WERI-Rb-1 (cell line): ENCODE results near the gene FAM193B.

ENCODE experiments used
- DNase-seq: peaks from one replicate; pipeline ENCODE4 v3.0.0-alpha.2; 2020
- H3K27ac ChIP-seq: fragments of 250-450 bp; sonication (Bioruptor Pico); 2 replicates; pipeline ENCODE4 v1.5.1; 2020; ENCODE audit warnings: mild to moderate bottlenecking, moderate library complexity
- H3K27me3 ChIP-seq: fragments of 250-450 bp; sonication (Bioruptor Pico); 2 replicates; pipeline ENCODE4 v1.5.1; 2021; ENCODE audit warnings: mild to moderate bottlenecking, low read depth, moderate library complexity; ENCODE audit not compliant: insufficient read depth, severe bottlenecking
- H3K36me3 ChIP-seq: fragments of 250-450 bp; sonication (Bioruptor Pico); 2 replicates; pipeline ENCODE4 v1.5.1; 2020; ENCODE audit warnings: mild to moderate bottlenecking, moderate library complexity
- H3K4me3 ChIP-seq: 2 replicates; pipeline ENCODE4 v1.5.1; 2011; ENCODE audit warnings: low read depth, mild to moderate bottlenecking, control low read depth, low read length
- H3K9me3 ChIP-seq: fragments of 250-450 bp; sonication (Bioruptor Pico); 2 replicates; pipeline ENCODE4 v1.5.1; 2021; ENCODE audit warnings: mild to moderate bottlenecking, moderate library complexity; ENCODE audit not compliant: severe bottlenecking
- TF ChIP-seq, protein P1 (sequence below): IDR thresholded peaks from 2 replicates; pipeline ENCODE4 v1.5.1; 2011; ENCODE audit warnings: low read depth, mild to moderate bottlenecking, control low read depth, inconsistent platforms, low read length

Gene FAM193B

DNA sequence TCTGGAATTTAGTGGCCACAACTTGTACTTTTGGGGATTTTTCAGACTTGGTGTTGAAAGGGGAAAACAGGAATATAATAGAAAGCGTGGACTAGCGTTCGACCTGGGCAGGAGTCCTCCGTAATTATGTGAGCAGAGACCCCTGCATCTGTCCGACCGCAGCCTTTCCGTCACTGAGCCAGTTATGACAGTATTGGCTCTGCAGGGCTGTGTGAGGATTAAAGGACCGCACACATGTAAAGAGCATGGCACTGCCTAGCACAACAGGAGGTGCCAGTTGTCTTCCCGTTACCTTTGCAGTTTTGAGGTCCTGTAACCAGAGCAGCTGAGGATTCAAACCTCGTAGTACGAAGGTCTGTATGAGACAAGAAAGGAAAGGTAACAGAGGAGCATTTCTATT lies 46.8 kb upstream of the FAM193B start:
- DNase-seq = no peak
- Histone ChIP-seq H3K9me3 (no peaks in the 10 kb centered on the region), H3K4me3 (no peak overlapping the region), H3K27ac (no peak overlapping the region), H3K36me3 (no peaks in the 10 kb centered on the region), H3K27me3 (no peaks in the 10 kb centered on the region)
- TF ChIP-seq, protein P1, sequence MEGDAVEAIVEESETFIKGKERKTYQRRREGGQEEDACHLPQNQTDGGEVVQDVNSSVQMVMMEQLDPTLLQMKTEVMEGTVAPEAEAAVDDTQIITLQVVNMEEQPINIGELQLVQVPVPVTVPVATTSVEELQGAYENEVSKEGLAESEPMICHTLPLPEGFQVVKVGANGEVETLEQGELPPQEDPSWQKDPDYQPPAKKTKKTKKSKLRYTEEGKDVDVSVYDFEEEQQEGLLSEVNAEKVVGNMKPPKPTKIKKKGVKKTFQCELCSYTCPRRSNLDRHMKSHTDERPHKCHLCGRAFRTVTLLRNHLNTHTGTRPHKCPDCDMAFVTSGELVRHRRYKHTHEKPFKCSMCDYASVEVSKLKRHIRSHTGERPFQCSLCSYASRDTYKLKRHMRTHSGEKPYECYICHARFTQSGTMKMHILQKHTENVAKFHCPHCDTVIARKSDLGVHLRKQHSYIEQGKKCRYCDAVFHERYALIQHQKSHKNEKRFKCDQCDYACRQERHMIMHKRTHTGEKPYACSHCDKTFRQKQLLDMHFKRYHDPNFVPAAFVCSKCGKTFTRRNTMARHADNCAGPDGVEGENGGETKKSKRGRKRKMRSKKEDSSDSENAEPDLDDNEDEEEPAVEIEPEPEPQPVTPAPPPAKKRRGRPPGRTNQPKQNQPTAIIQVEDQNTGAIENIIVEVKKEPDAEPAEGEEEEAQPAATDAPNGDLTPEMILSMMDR = no peak

DNA sequence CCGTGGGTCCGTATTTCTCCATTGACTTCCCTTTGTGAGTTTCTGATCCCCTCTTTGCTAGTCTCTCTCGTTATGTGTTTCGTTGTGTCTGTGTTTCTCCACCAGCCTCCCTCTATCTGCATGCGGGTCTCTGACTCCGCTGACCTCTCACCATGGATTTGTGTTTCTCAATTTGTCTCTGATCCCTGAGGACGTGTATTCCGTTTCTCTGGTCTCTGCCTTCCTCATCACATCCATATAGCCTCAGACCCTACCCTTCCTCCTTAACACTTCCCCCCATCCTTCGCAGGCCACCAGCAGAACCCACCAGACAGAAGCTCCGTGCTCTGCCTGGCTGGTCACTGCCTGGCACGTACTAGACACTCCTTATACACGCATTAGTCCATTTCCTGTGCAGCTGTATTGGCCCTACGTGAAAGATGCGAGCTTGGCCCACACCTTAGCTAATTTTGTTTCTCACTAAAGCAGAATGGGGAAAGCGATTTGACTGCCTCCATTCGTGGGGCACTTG lies 46.2 kb upstream of the FAM193B start:
- H3K27ac ChIP-seq = no peak overlapping the region; the same call in 1 of the 2 replicates
- H3K9me3 ChIP-seq = no peaks in the 10 kb centered on the region
- peak overlapping the region; percentile 61 for H3K4me3 ChIP-seq
- H3K27me3 ChIP-seq = no peaks in the 10 kb centered on the region
- no peaks in the 10 kb centered on the region for H3K36me3 ChIP-seq
- no peak for DNase-seq
- TF ChIP-seq, protein P1 = no peak

DNA sequence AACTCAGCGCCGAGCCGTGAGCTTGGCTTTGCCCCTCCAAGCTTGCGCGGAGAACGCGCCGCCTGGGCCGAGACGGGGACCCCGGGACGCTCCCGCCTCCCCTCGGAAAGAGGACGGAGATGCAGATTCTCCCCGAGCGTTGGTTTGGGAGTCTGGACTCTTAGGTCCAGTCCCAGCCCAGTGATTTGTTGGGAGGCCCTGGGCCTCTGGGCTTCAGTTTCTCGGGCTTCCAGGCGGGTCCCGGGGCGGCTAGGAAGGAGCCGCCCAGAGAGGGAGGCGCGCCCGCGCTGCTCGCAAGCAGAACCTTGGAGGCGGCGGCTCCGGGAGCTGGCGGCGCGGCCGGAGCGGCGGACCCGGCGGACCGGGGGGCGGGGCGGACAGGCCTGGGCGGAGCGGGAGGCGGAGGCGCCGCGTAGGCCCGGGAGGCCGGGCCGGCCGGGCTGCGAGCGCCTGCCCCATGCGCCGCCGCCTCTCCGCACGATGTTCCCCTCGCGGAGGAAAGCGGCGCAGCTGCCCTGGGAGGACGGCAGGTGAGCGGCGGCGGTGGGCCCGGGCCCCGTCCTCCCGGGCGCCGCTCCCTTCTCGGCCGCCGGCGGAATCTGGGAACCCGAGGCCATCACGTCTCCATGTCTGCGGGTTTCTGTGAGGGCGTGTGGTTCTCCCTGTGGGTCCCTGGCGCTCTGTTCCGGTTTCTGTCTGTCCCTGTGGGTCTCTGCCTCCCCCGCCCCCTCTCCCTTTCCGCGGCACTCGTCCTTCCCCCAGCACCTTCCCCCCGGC lies 45.6 kb upstream of the FAM193B start, which contains the start of gene B4GALT7:
TSS of gene B4GALT7 (plus strand) at position 402 of the 777 bp plus-strand sequence. CDS start at position 481, 79 bp downstream.
- Histone ChIP-seq H3K27ac (peak within 1 kb of the TSS; percentile 79), H3K36me3 (peaks cover 3% of the 10 kb centered on the region), H3K4me3 (peak within 1 kb of the TSS; percentile 68), H3K27me3 (no peaks in the 10 kb centered on the region), H3K9me3 (no peaks in the 10 kb centered on the region)
- TF ChIP-seq, protein P1 = no peak
- DNase-seq = peak; percentile 69

DNA sequence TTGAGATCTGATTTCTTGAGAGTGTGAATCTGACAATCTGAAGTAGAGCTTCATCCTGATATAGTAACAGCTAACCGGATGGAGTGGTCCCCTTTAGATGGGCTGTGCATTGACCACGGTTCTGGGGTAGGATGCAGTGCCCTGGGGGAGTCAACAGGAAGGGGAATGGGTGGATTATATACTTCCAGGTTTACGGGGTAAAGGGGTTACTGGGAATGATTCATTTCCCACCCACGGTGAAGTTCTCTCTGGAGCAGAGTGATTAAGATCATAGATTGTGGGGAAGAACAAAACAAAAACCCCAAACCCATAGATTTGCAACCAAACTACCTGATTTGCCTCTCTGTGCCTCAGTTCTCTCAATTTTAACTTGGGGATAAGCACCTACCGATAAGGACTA lies 44.1 kb upstream of the FAM193B start:
- Histone ChIP-seq H3K4me3 (no peak overlapping the region), H3K27ac (no peak overlapping the region), H3K36me3 (peaks cover 14% of the 10 kb centered on the region), H3K27me3 (no peaks in the 10 kb centered on the region), H3K9me3 (no peaks in the 10 kb centered on the region)
- no peak for DNase-seq
- TF ChIP-seq, protein P1 = no peak

DNA sequence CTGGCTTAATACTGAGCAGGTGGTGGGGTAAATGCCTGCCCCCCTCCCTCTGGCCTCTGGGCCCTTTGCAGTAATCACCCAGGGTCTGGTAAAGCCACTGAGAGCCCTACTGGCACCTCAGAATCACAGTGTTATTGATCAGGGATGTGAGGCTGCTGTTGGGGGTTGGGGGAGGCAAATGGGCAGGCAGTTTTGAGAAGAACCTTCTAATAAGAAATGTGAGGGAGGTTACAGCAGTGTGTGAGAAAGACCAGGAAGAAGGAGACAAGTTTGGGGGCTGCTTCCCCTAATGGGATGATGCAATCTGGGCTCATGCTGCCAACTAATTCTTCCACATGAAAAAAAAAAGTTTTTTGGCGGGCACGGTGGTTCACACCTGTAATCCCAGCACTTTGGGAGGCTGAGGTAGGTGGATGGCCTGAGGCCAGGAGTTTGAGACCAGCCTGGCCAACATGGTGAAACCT lies 42.4 kb upstream of the FAM193B start:
- Histone ChIP-seq H3K27me3 (no peaks in the 10 kb centered on the region), H3K9me3 (no peaks in the 10 kb centered on the region), H3K27ac (no peak overlapping the region), H3K4me3 (no peak overlapping the region), H3K36me3 (peaks cover 17% of the 10 kb centered on the region)
- TF ChIP-seq, protein P1 = no peak
- peak; percentile 35 for DNase-seq
